AG04450 (cell line): ENCODE measurements around the gene FXYD7. TPM values are rescaled to one million over a fixed set of nuclear protein-coding genes. Genes with fewer than 3 reads are reported as not detected.
"Not testable (repeated sequence)": the region's sequence is repeated elsewhere in the genome, so short reads cannot be mapped to it uniquely, and the experiment has no call there.

Source experiments
- CTCF ChIA-PET: fragments of 300-600, 350-600 bp; formaldehyde crosslinking; extraction: SDS; loops from one replicate; lab custom pipeline; 2022; ENCODE audit warnings: antibody characterized with exemption, inconsistent platforms; lab: Charles Lee
- POLR2A ChIA-PET: fragments of 350-600 bp; formaldehyde crosslinking; extraction: SDS; loops from one replicate; lab custom pipeline; 2021; ENCODE audit warnings: antibody characterized with exemption, inconsistent platforms; lab: Yijun Ruan, JAX
- DNase-seq: peaks from one replicate; pipeline ENCODE4 v3.0.0-alpha.2; 2011; ENCODE audit warnings: low read depth, low spot score
- H3K27ac ChIP-seq: one replicate; pipeline ENCODE4 v1.5.1; 2012; ENCODE audit warnings: low read depth, low read length, control low read depth
- H3K27me3 ChIP-seq: one replicate; pipeline ENCODE4 v1.6.0; 2012; ENCODE audit warnings: low read length; ENCODE audit not compliant: control insufficient read depth, insufficient read depth
- H3K4me3 ChIP-seq: 2 replicates; pipeline ENCODE4 v1.5.1; 2011; ENCODE audit warnings: mild to moderate bottlenecking, low read depth, low read length, control low read depth
- H3K9me3 ChIP-seq: 2 replicates; pipeline ENCODE4 v1.5.1; 2012; ENCODE audit warnings: low read length; ENCODE audit not compliant: control insufficient read depth, insufficient read depth
- polyA plus RNA-seq: library from polyadenylated mRNA; depleted of rRNA; stranded (reverse); fragments of >200 nt; gene quantifications from 2 replicates; pipeline ENCODE4 v1.2.3, GENCODE V29; 2011
- TF ChIP-seq, protein P1 (sequence below): IDR thresholded peaks from 2 replicates; pipeline ENCODE4 v1.5.1; 2011; ENCODE audit warnings: low read depth, low read length, control low read depth, inconsistent platforms

The FXYD7 gene
- polyA plus RNA-seq, 1 experiment, result not detected

DNA sequence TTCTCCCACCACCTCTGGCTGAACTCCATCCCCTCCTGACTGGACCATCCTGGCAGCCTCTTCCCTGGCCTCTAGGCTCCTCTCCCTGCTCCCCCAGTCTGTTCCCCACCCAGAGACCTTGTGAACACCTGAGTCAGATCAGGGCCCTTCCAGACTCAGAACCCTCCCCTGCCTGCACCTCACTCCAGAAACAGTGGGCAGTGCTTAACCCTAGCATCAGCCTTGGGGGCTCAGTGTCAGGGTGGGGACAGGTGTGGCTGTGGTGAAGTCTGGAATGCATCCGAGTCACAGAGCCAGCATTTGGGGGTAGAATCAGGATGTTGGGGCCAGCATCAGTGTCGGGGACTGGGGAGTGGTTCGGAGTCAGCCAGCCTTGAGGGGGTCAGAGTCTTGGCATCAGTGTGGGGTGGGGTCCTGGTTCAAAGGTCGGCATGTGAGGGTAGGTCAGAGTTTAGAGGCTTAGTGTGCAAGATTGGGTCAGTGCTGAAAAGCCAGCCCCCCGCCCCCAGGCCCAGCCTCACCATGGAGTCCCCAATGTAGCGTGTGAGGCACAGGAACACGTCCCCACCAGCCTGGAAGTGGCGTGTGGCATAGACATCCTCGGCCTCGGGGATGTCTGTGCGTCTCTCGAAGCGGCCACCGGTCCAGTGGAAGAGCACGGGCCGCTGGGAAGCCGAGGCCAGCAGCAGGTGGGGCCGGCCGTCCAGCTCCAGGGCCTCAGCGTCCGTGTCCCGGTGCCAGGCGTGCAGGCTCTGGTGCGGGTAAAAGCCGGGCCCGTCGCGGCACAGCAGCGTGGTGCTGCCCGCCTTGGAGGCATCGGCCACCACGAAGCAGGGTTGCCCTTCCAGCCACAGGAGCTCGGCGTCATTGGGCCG is 17.1 kb upstream of the FXYD7 start:
- POLR2A ChIA-PET, result no interaction called here
- peaks cover 23% of the 10 kb centered on the region for H3K27me3 ChIP-seq
- no peak overlapping the region for H3K27ac ChIP-seq
- CTCF ChIA-PET, result interaction anchor here (1.2 to 6.3 kb wide), 4 partner anchors 10 to 59 kb away, joined by 3 to 44 read pairs (median 5); partner anchors contain the start of genes FXYD3 and LGI4
- H3K9me3 ChIP-seq, result no peaks in the 10 kb centered on the region; the same call in 1 of the 2 replicates
- no peak for DNase-seq
- no peak overlapping the region for H3K4me3 ChIP-seq
- TF ChIP-seq, protein P1, sequence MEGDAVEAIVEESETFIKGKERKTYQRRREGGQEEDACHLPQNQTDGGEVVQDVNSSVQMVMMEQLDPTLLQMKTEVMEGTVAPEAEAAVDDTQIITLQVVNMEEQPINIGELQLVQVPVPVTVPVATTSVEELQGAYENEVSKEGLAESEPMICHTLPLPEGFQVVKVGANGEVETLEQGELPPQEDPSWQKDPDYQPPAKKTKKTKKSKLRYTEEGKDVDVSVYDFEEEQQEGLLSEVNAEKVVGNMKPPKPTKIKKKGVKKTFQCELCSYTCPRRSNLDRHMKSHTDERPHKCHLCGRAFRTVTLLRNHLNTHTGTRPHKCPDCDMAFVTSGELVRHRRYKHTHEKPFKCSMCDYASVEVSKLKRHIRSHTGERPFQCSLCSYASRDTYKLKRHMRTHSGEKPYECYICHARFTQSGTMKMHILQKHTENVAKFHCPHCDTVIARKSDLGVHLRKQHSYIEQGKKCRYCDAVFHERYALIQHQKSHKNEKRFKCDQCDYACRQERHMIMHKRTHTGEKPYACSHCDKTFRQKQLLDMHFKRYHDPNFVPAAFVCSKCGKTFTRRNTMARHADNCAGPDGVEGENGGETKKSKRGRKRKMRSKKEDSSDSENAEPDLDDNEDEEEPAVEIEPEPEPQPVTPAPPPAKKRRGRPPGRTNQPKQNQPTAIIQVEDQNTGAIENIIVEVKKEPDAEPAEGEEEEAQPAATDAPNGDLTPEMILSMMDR, result no peak

DNA sequence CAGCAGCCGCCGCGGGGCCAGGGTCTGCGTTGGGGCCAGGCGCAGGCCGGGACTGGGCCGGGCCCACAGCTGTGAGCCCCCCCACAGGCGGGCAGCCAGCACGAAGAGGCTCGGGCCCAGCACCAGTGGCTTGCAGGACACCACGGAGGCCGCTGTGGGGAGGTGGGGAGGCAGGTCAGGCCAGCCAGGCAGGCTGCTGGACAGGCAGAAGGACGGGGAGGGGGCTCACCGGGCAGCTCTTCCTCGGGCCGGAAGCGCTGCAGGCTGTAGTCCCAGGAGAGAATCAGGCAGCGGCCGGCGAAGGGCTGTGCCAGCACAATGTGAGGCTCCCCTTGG is 16.5 kb upstream of the FXYD7 start:
- no peak for DNase-seq
- H3K4me3 ChIP-seq, result no peak overlapping the region
- no peaks in the 10 kb centered on the region; the same call in 1 of the 2 replicates for H3K9me3 ChIP-seq
- ChIA-PET CTCF (interaction anchor here (1.3 to 6.3 kb wide), 2 partner anchors 9 to 12 kb away, joined by 4 to 44 read pairs; partner anchors contain the start of gene LGI4), POLR2A (no interaction called here)
- TF ChIP-seq, protein P1, result no peak
- no peak overlapping the region for H3K27ac ChIP-seq
- H3K27me3 ChIP-seq, result peaks cover 26% of the 10 kb centered on the region

DNA sequence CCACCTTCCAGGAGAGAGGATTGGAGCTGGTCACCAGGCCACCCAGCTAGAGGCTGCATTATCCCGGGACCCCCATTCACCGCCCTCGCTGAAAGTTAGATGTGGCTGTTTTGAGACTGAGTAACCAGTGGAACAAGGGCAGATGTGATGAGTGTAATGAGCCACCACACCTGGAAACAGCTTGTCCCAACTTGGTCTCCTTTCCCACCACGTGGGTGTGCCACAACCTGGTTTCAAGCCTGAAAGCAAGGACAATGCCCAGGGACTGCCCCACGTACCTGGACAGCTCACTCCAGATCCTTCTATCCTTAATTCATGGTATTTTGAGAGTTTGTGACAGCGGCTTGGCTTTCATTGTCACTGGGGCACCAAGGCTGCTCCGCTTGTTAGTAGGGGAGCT is 15.2 kb upstream of the FXYD7 start:
- H3K27me3 ChIP-seq, result peaks cover 26% of the 10 kb centered on the region
- H3K4me3 ChIP-seq, result no peak overlapping the region
- H3K9me3 ChIP-seq, result no peaks in the 10 kb centered on the region; the same call in 1 of the 2 replicates
- H3K27ac ChIP-seq, result no peak overlapping the region
- ChIA-PET CTCF (interaction anchor here (0.8 to 1.3 kb wide), 2 partner anchors 8 to 60 kb away, joined by 3 read pairs; no protein-coding TSS in a partner anchor), POLR2A (no interaction called here)
- DNase-seq, result no peak
- TF ChIP-seq, protein P1, result no peak

DNA sequence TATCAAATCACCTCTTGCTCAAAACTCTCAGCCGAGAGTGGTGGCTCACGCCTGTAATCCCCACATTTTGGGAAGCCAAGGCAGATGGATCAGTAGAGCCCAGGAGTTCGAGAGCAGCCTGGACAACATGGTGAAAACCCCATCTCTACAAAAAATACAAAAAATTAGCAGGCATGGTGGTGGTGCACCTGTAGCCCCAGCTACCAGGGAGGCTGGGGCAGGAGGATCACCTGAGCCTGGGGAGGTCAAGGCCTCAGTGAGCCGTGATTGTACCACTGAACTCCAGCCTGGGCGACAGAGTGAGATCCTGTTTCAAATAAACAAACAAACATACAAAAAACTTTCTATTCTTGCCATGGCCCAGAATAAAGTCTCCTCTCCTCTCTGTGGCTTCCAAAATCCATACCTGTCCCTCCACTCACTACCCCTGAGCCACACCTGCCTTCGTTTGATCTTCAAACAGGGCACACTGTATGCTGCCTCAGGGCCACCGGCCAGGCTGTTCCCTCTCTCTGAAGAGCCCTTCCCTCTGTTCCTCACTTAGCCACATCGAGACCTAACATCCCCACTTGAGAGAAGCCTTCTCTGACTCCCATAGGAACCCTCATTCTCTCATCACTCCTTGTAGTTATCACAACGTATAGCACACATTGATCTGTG is 14.5 kb upstream of the FXYD7 start:
- peaks cover 26% of the 10 kb centered on the region for H3K27me3 ChIP-seq
- ChIA-PET CTCF (interaction anchor here (1.3 kb wide), 1 partner anchor 61 kb away, joined by 3 read pairs; no protein-coding TSS in a partner anchor), POLR2A (no interaction called here)
- TF ChIP-seq, protein P1, result no peak
- no peaks in the 10 kb centered on the region; the same call in 1 of the 2 replicates for H3K9me3 ChIP-seq
- no peak overlapping the region for H3K27ac ChIP-seq
- H3K4me3 ChIP-seq, result no peak overlapping the region
- no peak for DNase-seq

DNA sequence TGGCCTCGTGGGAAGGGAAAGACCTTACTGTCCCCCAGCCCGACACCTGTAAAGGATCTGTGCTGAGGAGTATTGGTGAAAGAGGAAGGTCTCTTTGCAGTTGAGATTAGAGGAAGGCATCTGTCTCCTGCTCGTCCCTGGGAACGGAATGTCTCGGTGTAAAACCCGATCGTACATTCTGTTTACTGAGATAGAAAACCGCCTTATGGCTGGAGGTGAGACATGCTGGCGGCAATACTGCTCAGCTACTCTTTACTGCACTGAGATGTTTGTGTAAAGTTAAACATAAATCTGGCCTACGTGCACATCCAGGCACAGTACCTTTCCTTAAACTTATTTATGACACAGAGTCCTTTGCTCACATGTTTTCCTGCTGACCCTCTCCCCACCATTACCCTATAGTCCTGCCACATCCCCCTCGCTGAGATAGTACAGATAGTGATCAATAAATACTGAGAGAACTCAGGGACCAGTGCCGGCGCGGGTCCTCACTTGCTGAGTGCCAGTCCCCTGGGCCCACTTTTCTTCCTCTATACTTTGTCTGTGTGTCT is 13.3 kb upstream of the FXYD7 start:
- CTCF ChIA-PET, result interaction anchor here (0.7 kb wide), 1 partner anchor 63 kb away, joined by 3 read pairs; no protein-coding TSS in a partner anchor
- DNase-seq, POLR2A ChIA-PET, H3K4me3 ChIP-seq, H3K9me3 ChIP-seq, H3K27ac ChIP-seq: not testable (repeated sequence)
- H3K27me3 ChIP-seq, result peaks cover 30% of the 10 kb centered on the region
